UCSD-AML1 (cell line): ENCODE data around the gene LRRC40.
"Not testable (repeated sequence)": the region's sequence is repeated elsewhere in the genome, so short reads cannot be mapped to it uniquely, and the experiment has no call there.

ENCODE experiments used
- DNase-seq: peaks from one replicate; lab custom pipeline; 2025; ENCODE audit not compliant: unreplicated experiment; lab: John Stamatoyannopoulos, UW

LRRC40 gene

GRCh38 chr1:70205434-70206118 is at the start of gene LRRC40:
Gene LRRC40 (minus strand): TSS chr1:70205579. CDS start chr1:70205540, 39 bp downstream.
- peak; percentile 96 for DNase-seq

- DNase-seq: no peak
Observed at GRCh38 chr1:70248729-70249128, 43.4 kb upstream of the LRRC40 start.

GRCh38 chr1:70247768-70248167 is 42.4 kb upstream of the LRRC40 start:
- no peak for DNase-seq

GRCh38 chr1:70247122-70247521 is 41.7 kb upstream of the LRRC40 start:
- no peak for DNase-seq

- DNase-seq: no peak
Observed at GRCh38 chr1:70239940-70240339, 34.6 kb upstream of the LRRC40 start.

GRCh38 chr1:70234733-70235132 is 29.4 kb upstream of the LRRC40 start:
- DNase-seq: no peak

GRCh38 chr1:70231475-70231874 is 26.1 kb upstream of the LRRC40 start:
- no peak for DNase-seq

GRCh38 chr1:70228670-70229069 is 23.3 kb upstream of the LRRC40 start:
- no peak for DNase-seq

- no peak for DNase-seq
Observed at GRCh38 chr1:70227439-70227838, 22.1 kb upstream of the LRRC40 start.

GRCh38 chr1:70224954-70225353 is 19.6 kb upstream of the LRRC40 start:
- DNase-seq: no peak

- no peak for DNase-seq
Observed at GRCh38 chr1:70222716-70223235, 17.4 kb upstream of the LRRC40 start.

GRCh38 chr1:70221238-70222121 is 16.1 kb upstream of the LRRC40 start, which contains the start of gene SRSF11:
Gene SRSF11 (plus strand): TSS chr1:70221380. CDS start chr1:70221637, 257 bp downstream.
- peak; percentile 96 for DNase-seq

GRCh38 chr1:70220517-70221237 is 15.3 kb upstream of the LRRC40 start:
- peak; percentile 9 for DNase-seq

GRCh38 chr1:70220015-70220414 is 14.6 kb upstream of the LRRC40 start:
- DNase-seq: no peak

- DNase-seq: no peak
Observed at GRCh38 chr1:70211541-70211940, 6.2 kb upstream of the LRRC40 start.

- no peak for DNase-seq
Observed at GRCh38 chr1:70210820-70211219, 5.4 kb upstream of the LRRC40 start.

- DNase-seq: no peak
Observed at GRCh38 chr1:70208292-70208691, 2.9 kb upstream of the LRRC40 start.

GRCh38 chr1:70207492-70207891 is 2.1 kb upstream of the LRRC40 start:
- no peak for DNase-seq

GRCh38 chr1:70206833-70207232 is 1.5 kb upstream of the LRRC40 start:
- DNase-seq: not testable (repeated sequence)

- DNase-seq: no peak
Observed at GRCh38 chr1:70205071-70205433, 327 bp downstream of the LRRC40 start.

GRCh38 chr1:70204600-70204999 is 779 bp downstream of the LRRC40 start:
- DNase-seq: no peak
